PC-3 (cell line): ENCODE data around the gene TMEM39A.

Experiments
- CTCF ChIP-seq: fragments of 300-600 bp; sonication (generic); conservative IDR thresholded peaks from 2 replicates; pipeline ENCODE4 v1.5.1; 2017; ENCODE audit warnings: antibody characterized with exemption, low read depth, mild to moderate bottlenecking, low read length
- EZH2phosphoT487 ChIP-seq: fragments of 300-600 bp; sonication (generic); IDR thresholded peaks from 2 replicates; pipeline ENCODE4 v1.6.1; 2018; ENCODE audit warnings: mild to moderate bottlenecking, antibody characterized with exemption, low read length, borderline replicate concordance

GRCh38 chr3:119498186-119499011 lies 35.0 kb upstream of the TMEM39A start, which contains the start of gene TIMMDC1:
- TF ChIP-seq CTCF, result no peak
- TF ChIP-seq EZH2phosphoT487, result no peak
